Kidney glomerular epithelial cell (primary cell): ENCODE results near the gene RAB30.
"Not testable (repeated sequence)": the region's sequence is repeated elsewhere in the genome, so short reads cannot be mapped to it uniquely, and the experiment has no call there.

Source experiments
- DNase-seq: peaks from one replicate; lab custom pipeline; 2025; lab: John Stamatoyannopoulos, UW

RAB30 gene

DNA sequence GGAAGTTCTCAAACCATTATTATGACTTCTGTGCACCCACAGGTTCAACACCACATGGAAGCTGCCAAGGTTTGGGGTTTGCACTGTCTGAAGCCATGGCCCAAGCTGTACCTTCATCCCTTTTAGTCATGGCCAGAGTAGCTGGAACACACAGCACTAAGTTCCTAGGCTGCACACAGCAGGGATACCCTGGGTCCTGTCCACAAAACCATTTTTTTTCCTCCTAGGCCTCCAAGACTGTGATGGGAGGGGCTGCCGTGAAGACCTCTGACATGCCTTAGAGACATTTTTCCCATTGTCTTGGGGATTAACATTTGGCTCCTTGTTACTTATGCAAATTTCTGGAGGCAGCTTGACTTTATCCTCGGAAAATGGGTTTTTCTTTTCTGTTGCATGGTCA is 127.5 kb downstream of the RAB30 start:
- no peak for DNase-seq

DNA sequence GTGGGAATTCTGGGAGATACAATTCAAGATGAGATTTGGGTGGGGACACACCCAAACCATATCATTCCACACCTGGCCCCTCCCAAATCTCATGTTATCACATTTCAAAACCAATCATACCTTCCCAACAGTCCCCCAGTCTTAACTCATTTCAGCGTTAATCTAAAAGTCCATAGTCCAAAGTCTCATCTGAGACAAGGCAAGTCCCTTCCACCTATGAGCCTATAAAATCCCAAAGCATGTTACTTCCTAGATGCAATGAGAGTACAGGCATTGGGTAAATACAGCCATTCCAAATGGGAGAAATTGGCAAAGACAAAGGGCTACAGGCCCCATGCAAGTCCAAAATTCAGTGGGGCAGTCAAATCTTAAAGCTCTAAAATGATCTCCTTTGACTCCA is 128.3 kb downstream of the RAB30 start:
- not testable (repeated sequence) for DNase-seq

DNA sequence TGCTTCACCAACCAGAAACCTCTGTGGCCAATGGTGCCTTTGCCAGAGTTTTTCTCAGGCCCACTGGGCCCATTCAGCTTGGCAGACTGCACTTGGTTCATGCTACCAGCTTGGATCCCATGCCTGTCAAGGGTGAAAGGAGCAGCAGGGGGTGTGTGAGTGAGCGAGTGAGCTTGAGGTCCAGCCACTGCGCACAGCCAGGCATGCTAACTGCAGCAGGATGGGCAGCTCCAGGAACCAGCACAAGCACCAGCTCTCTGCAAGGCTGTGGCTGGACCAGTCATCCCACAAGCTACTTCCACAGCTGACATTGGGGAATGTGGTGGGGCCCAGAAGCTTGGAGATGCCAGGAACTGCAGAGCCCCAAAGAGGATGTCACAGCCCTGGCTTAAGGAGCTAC is 129.3 kb downstream of the RAB30 start:
- no peak for DNase-seq

DNA sequence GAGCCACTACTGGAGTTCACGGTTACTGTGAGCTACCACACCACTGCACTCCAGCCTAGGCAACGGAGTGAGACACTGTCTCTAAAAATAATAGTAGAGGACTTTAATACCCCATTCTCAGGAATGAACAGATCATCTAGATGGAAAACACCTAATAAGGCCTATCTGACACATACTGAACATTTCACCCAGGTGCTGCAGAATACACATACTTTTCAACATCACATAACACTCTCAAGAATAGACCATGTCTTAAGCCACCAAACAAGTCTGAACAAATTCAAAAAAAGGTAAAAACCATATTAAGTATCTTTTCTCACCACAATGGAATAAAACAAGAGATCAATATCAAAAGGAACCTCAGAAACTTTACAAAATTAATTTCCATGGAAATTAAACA is 132.2 kb downstream of the RAB30 start:
- no peak for DNase-seq

DNA sequence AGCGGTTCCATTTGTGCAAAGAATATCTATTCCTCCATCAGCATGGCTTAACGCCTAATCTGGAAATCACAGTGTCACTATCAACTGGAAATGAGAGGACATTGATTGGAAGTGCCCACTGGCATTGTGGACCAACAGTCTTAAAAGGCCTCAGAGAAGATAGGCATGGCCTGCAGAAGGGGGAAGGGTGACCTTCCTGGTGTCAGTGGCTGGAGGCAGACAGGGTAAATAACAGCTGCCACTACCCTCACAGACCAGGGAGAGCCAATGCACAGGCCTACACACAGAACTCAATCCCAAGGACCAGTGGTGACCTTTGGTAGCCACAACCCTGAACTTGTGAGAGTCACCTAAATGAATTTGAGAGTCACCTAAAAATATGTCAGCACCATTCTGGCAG is 134.1 kb downstream of the RAB30 start:
- DNase-seq, result no peak

DNA sequence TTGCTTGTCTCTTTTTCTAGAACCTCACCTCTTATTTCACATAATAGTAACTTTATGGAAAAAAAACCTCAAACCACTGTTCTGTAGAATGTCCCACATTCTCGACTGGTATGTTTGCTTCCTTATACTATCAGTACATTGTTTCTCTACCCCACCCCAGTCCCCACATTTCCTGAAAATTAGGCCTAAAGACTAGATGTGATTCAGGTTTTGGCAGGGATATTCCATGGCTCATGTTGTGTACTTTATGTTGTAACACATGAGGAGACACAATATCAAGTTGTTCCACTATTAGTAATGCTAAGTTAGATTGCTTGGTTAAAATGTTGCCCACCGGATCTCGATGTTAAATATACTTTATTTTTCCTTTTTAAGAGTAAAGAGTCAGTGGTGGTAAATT is 135.4 kb downstream of the RAB30 start:
- DNase-seq, result no peak

DNA sequence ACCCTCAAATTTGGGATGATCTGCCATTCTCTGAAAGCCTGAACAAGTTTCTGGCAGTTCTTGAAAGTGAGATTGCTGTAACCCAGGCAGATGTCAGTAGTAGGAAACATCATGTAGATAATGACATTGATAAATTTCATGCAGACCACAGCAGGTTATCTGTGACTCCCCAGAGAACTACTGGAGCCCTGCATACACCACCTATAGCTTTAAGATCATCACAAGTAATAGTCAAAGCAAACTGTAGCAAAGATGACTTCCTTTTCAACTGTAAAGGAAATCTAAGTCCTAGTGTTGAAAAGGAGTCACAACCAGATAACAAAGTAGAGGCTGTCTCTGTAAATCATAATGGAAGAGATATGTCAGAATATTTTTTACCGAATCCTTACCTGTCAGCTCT is 139.1 kb downstream of the RAB30 start:
- DNase-seq, result no peak

DNA sequence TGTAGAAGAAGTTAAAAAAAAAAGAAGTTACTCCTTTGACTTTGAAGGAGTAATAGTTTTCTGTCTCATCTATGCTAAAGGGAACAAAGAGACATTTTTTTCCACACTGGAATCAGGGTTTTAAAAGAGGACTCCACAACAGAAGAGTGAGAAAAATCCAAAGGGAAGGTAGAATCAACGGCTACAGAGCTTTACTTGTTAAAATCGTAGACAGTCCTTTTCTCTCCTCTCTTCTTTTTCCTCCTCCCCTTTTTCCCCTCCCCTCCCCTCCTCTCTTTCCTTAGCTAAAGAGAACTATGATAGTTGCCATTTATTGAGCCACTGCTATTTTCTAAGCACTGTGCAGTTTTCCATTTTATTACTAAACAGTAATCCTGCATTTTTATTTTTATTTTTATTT is 141.0 kb downstream of the RAB30 start:
- no peak for DNase-seq

DNA sequence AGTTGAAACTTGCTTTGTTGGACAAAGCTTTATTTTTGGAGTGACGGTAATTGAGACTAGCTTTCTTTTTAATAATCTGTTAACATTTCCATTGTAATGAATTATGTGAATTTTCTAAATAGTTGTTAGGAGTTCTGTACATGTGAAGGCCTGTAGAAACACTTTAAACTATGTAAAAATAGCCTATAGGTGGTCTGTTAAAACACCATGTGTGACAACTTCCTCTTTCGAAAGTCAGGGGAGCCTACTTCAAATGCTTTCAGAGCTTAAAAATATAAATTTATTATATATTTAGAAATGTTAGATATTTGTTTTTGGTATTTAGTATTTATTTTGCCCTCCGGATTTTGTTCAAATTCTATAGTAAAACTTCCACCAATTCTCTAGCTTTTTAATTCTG is 141.5 kb downstream of the RAB30 start:
- no peak for DNase-seq

DNA sequence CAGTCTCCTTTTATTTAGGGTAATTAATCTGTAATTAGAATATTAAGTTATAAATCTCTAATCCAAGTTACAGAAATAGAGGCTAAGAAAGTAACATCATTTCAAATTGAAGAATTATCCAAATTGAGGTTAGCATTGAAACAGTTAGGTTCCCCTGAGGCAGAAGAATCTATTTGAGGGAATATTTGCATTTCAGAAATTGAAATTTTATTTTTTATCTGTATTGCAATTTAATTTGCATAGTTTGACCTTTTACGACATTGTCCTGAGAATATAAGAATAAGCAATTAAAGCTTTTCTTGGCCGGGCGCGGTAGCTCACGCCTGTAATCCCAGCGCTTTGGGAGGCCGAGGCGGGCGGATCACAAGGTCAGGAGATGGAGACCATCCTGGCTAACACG is 142.6 kb downstream of the RAB30 start:
- no peak for DNase-seq

DNA sequence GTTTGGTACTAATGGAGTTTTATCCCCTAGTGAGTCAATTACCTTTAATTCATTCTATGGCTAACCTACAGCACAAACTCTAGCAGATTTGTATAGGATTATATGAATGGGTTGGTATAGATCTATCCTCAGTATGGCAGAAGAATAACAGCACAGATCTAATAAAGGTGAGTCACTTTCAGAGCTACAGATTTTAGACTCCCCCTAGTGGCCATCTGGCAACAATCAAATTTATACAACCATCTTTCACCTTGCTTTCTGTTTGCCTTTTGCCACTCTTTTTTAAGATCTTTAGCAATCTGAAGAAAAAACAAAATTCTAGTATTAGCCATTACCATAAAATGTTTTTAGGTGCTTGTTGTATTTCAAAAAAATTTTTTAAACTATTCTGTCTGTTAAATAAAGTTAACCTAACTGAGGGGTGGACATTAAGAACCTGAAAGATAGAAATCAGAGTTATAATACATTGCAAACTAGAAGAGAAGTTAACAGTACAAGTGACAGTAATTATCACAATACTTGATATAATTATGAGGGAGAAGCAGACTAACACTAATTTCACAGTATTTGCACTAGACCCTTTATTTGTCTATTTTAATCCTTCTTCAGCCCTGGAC is 144.3 kb downstream of the RAB30 start:
- DNase-seq, result peak; percentile 62

DNA sequence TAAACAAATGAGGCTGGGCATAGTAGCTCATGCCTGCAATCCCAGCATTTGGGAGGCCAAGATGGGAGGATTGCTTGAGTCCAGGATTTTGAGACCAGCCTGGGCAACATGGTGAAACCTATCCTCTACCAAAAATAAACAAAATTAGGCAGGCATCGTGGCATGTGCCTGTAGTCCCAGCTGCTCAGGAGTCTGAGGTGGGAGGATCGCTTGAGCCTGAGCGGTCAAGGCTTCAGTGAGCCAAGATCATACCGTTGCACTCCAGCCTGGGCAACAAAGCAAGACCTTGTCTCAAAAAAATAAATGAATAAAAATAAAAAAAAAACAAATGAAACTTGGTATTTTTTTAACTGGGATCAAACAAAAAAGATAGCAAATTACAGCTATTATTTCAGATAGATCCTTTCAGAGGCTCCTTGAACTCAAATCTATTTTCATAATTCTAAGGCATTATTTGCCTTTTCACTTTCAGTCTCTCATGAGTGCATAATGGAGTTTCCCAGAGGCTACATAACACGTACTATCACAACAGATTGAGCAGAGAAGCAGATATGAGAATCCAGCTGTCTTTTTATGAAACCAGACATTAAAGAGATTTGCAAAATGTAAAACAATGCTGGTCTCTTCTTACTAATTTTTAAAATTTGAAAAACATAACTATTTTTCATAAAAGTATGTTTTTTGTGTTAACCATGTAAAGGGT is 147.0 kb downstream of the RAB30 start:
- DNase-seq, result no peak
